Umbilical cord (tissue), 2 donors: ENCODE measurements around the gene ARHGEF28. TPM values are rescaled to one million over a fixed set of nuclear protein-coding genes. Genes with fewer than 3 reads are reported as not detected.
A peak's percentile ranks its signal among the peaks of the same experiment; 100 is the strongest.

ENCODE experiments used
- DNase-seq: peaks from one replicate; pipeline ENCODE4 v3.0.0-alpha.2; 2015; ENCODE audit warnings: low spot score
- total RNA-seq: library from RNA; depleted of rRNA; stranded (reverse); fragments of >200 nt; gene quantifications from one replicate; pipeline ENCODE4 v1.2.3, GENCODE V29; 2014; ENCODE audit warnings: low replicate concordance; ENCODE audit not compliant: insufficient read depth

The ARHGEF28 gene
- total RNA-seq, 1 donor from 2014 or later: 13.7 TPM

GRCh38 chr5:73856997-73857396 lies 231.0 kb downstream of the ARHGEF28 start:
- no peak for DNase-seq

- DNase-seq: no peak
These were observed 231.4 kb downstream of the ARHGEF28 start for GRCh38 chr5:73857446-73857845.

DNA sequence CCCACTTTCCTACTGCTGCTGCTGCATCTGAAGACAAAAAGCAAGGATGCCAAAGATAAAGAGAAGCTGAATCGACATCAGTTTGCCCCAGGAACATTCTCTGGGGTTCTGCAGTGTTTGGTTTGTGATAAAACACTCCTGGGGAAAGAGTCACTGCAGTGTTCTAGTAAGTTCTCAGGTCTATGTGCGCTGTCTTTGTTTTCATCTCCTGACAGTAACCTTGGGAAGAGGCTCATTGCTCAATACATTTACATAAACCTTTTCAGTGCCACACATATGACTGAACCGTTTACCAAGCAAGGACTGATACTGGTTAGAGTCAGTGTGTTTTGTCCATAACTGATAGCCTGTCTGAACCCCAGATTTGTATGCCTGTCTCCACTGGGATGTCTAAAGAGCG lies 232.1 kb downstream of the ARHGEF28 start:
- DNase-seq: no peak

DNA sequence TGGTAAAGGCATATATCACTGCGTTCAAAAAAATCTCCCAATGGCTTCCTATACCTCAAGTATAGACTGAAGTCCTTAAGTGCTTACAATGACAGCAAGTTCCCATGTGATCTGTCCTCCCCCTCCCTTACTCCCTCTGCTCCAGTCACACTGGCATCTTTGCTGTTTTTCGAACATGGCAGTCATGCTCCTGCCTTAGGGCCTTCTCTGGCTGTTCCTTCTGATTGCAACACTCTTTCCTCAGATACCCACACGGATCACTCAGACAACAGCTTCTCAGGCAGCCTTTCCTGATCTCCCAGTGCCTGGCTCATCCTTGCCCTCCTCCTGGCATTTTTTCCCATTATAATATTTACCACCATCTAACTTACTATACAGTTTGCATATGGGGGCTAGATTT lies 232.8 kb downstream of the ARHGEF28 start:
- DNase-seq: no peak

DNA sequence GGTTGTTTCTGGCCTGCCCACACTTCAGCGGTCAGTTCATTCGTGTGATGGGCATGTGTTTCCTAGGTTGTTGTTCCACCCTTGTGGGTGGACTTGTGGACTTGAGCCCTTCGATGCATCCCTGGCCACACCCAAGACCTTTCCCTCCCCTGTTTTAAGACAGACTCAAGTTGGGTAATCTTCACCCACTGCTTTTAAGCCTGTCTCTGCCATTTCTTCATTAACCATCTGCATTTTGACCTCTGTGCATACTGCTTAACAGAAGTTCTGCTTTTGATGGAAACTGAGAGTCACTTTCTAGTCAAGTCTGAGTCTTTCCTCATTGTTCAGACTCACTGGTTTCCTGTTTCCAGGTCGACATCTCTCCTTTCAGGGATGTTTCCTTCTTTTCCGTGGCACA lies 233.7 kb downstream of the ARHGEF28 start:
- DNase-seq: no peak

DNA sequence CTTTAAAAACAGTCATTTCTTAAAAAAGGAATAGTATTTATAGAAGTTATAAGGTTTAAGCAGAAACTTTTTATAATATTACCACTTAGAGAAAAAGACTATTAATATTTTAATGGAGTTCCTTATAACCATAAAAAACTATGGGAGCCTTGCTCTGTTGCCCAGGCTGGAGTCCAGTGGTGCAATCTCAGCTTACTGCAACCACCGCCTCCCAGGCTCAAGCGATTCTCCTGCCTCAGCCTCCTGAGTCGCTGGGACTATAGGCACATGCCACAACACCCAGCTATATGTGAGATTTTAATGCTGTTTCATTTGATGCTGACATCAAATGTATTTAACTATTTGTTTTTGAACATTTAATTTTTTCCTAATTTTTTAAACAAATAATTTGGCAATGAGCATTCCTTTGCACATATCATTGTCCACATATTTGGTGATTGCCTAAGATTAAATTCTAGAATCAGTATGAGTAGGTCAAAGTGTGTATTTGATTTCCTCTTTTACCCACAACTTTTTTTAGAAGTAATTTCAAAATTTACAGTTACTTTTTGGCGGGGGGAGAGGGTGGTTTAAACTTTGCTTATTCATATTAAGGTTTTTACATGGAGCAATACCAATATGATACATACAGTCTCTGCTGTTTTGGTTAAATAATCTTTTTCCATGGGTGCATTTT lies 235.5 kb downstream of the ARHGEF28 start:
- no peak for DNase-seq

DNA sequence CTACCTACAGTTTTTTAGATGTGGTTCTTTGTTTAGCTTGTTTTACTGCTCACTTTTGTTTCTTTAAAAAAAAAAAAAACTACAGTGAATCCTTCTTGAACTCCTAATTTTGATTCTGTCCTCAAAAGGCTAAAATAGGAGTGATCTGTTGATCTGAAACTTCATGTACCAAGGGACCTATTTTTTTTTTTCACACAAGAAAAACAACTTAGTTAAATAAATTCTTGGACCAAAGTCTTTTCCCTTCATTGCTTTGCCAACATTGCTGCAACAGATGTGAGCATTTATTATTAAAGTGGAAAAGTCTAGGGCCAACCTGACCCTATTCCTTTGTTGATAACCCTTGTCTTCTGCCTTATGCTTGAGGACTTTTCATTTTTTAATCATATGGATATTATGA lies 236.8 kb downstream of the ARHGEF28 start:
- no peak for DNase-seq

DNA sequence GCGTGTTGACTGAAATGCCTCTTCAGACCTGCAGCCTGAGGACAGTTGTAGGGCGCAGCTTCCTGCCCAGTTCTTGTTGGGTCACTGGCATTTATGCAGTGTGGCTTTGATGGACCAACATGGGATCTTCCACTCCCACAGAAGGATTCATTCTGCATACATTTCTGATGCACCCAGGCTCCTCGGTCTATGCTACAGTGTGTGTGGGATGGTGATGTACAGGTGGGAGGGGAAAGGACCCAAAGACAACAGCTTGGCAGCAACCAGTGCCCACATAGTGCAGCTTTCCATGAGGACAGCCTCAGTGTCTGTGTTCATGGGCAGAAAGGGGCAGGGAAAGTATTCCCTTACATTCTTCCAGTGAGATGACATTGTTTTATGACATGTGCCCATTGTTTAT lies 237.9 kb downstream of the ARHGEF28 start:
- DNase-seq: no peak

DNA sequence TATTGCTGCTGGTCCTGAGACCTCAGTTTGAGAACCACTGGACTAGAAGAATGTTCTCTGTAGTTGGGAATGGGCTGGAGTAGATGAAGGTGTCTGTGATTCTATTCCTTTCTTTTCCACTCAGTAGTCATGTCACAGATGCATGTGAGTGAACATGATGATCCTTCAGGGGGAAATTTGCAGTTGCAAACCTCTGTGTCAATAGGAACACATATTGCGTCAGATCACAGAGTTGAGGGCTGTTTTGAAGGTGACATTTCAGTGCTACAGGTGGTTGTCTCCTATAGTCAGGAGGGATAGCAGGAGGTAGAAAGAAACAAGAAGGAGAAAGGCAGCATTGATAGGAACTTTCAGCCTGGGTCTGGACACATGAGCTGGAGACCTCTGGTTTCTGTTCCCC lies 239.3 kb downstream of the ARHGEF28 start:
- DNase-seq: no peak

GRCh38 chr5:73867345-73868335 lies 241.6 kb downstream of the ARHGEF28 start:
- no peak for DNase-seq

GRCh38 chr5:73883646-73884045 lies 257.6 kb downstream of the ARHGEF28 start:
- DNase-seq: no peak

DNA sequence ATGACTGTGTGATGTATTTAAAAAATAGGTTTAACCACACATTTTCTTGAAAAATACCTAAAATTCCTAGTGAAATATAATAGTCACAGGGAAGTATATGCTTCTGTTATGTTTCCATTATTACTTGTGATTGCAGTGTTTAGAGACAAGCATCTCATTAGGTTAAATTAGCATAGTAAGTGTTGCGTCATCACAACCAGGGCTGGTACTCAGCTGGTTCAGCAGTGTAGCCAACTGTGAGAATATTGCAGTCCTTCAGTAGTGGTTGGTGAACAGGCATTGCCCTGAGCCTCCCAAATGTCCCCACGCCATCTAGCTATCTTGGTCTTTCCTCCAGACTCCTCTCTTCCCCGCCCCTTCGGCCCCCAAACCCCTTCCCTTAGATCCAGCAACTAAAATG lies 261.7 kb downstream of the ARHGEF28 start:
- no peak for DNase-seq

GRCh38 chr5:73890569-73890968 lies 264.6 kb downstream of the ARHGEF28 start:
- DNase-seq: no peak

DNA sequence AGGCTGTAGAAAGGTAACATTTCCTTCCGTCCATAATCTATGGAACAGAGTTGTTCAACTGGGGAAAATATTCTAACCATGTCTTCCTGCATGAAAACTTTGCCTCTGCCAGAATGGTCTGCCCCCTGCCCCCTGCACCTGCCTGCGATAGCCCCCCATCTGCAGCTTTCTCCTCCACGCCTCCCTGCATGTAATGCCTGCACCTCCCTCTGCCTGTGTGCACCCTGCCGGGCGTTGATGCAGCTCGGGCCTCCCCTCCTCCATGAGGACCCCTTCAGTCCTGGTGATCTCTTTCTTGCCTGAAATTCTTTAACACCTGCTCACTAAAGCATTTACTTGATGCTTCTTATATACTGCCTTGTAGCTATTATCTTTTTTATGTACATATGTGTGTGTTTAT lies 266.2 kb downstream of the ARHGEF28 start:
- DNase-seq: no peak

DNA sequence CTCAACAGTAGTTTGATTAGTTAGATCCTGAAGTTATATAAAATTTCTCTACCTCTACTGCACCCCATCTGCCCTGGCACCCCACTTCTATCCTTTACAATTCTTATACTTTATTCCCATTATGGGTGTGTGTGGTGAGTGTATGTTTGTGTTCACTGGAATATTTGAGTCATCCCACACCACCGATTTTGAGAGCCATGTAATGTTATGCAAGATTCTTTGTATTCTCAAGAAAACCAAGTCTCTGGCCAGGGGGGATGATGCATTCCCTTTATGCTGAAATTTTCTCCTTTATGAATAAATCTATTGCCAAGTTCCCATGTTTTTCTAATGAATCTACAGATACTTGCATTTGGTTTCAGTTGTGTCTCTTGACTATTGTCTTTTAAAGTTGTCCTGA lies 266.8 kb downstream of the ARHGEF28 start:
- DNase-seq: no peak

- no peak for DNase-seq
These were observed 267.8 kb downstream of the ARHGEF28 start for GRCh38 chr5:73893813-73894212.

- DNase-seq: no peak
These were observed 268.9 kb downstream of the ARHGEF28 start for GRCh38 chr5:73894860-73895259.

DNA sequence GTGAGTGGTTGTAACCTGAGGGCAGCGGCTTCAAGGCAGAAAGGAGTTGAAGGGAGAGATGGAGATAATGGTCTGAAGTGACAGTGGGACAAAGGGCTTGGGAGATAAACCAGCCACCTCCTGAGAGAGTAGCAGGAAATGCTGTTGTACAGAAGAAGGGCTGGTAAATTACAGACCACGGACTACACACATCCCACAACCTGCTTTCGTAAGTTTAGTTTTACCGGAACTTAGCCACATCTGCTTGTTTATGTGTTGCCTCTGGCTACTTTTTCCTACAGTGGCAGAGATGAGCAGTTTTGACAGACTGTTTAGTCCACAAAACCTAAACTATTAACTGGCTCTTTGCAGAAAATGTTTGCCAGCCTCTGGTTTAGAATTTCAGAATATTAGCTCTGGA lies 269.5 kb downstream of the ARHGEF28 start:
- DNase-seq: no peak

DNA sequence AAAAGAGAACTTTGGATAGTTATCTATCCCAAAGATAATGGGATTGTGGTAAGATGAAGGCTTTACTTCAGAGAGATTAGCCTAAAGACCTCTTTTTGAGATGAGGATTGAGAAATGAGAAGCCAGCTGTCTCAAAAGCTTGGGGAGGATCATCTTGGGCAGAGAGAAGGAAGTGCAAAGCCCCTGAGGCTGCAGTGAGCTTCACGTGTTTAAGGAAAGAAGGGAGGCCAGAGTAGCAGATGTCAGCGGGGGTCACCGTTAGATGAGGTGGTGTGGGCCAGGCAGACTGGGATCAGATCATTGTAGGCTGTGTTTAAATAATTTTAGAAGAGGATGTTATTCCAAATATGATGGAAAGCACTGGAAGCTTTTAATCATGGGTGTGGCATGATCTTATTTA lies 270.1 kb downstream of the ARHGEF28 start:
- DNase-seq: peak; percentile 90

DNA sequence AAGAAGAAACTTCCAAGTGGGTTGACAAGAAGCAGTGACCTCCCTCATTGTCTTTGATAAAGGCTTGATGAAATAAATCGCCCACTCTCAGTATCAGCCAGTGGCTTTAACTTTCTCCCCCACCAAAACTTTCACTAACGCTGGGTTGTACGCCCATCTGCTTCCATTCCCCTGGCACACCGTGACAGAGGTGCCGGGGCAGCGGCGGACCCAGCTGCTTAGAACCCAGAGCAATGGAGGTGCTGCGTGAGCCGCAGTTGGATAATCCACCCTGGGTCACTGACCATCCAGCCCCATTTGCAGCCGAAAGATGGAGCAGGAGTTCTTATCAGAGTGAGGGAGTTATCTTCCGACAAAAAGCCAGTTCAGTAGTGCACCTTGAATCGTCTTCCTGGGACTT lies 270.7 kb downstream of the ARHGEF28 start:
- no peak for DNase-seq

GRCh38 chr5:73897893-73898292 lies 271.9 kb downstream of the ARHGEF28 start:
- DNase-seq: no peak

GRCh38 chr5:73899055-73899454 lies 273.1 kb downstream of the ARHGEF28 start:
- peak; percentile 45 for DNase-seq

- DNase-seq: no peak
These were observed 273.9 kb downstream of the ARHGEF28 start for GRCh38 chr5:73899916-73900315.
